Lung (tissue), 12 donors: Measurements from ENCODE around the gene ASPRV1. TPM values are rescaled to one million over a fixed set of nuclear protein-coding genes. Genes with fewer than 3 reads are reported as not detected.

Experiments used
- ATAC-seq: fragments of 200-7000 bp; cut with Tn5 transposase; one replicate; pipeline ENCODE4 v1.9.1; 2020; ENCODE audit warnings: moderate number of reproducible peaks; ENCODE audit not compliant: insufficient read depth, low FRiP score
- DNase-seq, 3 donors: peaks; one replicate each; pipeline ENCODE4 v3.0.0-alpha.2; 2013 to 2017
- H3K27ac ChIP-seq, 2 donors: one replicate each; pipeline ENCODE4 v1.5.1; 2013; ENCODE audit warnings: mild to moderate bottlenecking in 2 of 2, moderate library complexity in 2 of 2, control low read depth in 1 of 2, inconsistent platforms in 1 of 2, low read depth in 1 of 2, low read length in 1 of 2
- H3K27me3 ChIP-seq, 3 donors: one replicate each; pipeline ENCODE4 v1.5.1; 2013; ENCODE audit warnings: low read length in 2 of 3; ENCODE audit not compliant: control insufficient read depth in 3 of 3, insufficient read depth in 3 of 3
- H3K36me3 ChIP-seq, 4 donors: one replicate each; pipeline ENCODE4 v1.5.1; 2013; ENCODE audit warnings: low read length in 4 of 4, mild to moderate bottlenecking in 1 of 4, moderate library complexity in 1 of 4; ENCODE audit not compliant: control insufficient read depth in 4 of 4, insufficient read depth in 4 of 4
- H3K4me1 ChIP-seq, 5 donors: one replicate each; pipeline ENCODE4 v1.5.1; 2013; ENCODE audit warnings: low read length in 5 of 5, mild to moderate bottlenecking in 2 of 5, moderate library complexity in 1 of 5; ENCODE audit not compliant: control insufficient read depth in 5 of 5, insufficient read depth in 5 of 5
- H3K4me3 ChIP-seq: one replicate; pipeline ENCODE4 v1.5.1; 2013; ENCODE audit warnings: mild to moderate bottlenecking, control low read depth, moderate library complexity
- H3K9ac ChIP-seq, 2 donors: one replicate each; pipeline ENCODE4 v1.5.1; 2013; ENCODE audit warnings: low read length in 2 of 2, control low read depth in 1 of 2; ENCODE audit not compliant: insufficient read depth in 1 of 2
- H3K9me3 ChIP-seq, 4 donors: one replicate each; pipeline ENCODE4 v1.5.1; 2013; ENCODE audit warnings: low read length in 3 of 4, mild to moderate bottlenecking in 1 of 4, moderate library complexity in 1 of 4; ENCODE audit not compliant: control insufficient read depth in 4 of 4, insufficient read depth in 3 of 4
- WGBS, 2 donors: extraction: QIAGEN DNeasy Blood & Tissue Kit; methylation state at CpG; one replicate each; pipeline ENCODE4 v1.1.7; 2013; 5-methylcytosine and 5-hydroxymethylcytosine counted together
- polyA plus RNA-seq, 2 donors: library from polyadenylated mRNA; stranded (reverse); fragments of 200-250 nt; gene quantifications; one replicate each; pipeline ENCODE4 v1.2.1, GENCODE V29; 2013
- total RNA-seq, 2 donors: library from RNA; depleted of rRNA in 1 of 2; stranded (reverse); fragments of >200 nt in 1 of 2; gene quantifications; one replicate each; pipeline ENCODE4 v1.2.1, GENCODE V29; 2014 to 2021
- TF ChIP-seq, protein P1 (sequence below): IDR thresholded peaks from 2 replicates; pipeline ENCODE4 v1.5.1; 2012; ENCODE audit warnings: mild to moderate bottlenecking; ENCODE audit errors: control extremely low read depth, extremely low read depth
- donor health status: control.
- donor health status: control.
- donor health status: Bipolar disorder and iron deficiency.
- donor health status: healthy.
- donor health status: DM: yes; HTN: yes; CAD: no.

Gene ASPRV1
- total and polyA plus RNA-seq, 4 donors, result 0.94 to 2.9 (median 1.2) TPM

DNA sequence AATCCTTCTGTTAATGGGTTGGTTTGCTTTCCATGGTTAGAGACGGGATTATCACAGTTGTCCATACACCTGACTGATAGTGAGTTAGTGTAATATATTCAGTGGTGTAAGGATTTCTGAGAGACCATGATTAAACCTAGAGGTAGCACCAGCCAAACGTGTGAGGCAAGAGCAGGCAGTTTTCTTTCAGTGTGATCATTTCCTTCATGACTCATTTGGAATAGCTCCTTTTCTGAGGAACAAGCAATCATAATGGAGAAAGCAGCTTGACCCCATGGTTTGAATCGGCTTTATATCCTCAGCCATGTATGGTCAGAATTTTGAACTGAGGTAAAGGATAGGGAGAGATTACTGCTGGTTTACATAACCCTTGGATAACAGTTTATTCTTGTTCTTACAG lies 43.6 kb downstream of the ASPRV1 start:
- Histone ChIP-seq H3K27me3 (no peaks in the 10 kb centered on the region), H3K4me1 (peaks cover 0 to 17% (median 5%) of the 10 kb centered on the region in 5 donors), H3K9ac (no peak overlapping the region), H3K27ac (peak overlapping the region in 1 of 2 donors; percentile 38), H3K4me3 (no peak overlapping the region), H3K36me3 (peaks cover 7 to 15% (median 13%) of the 10 kb centered on the region in 4 donors), H3K9me3 (no peaks in the 10 kb centered on the region)
- TF ChIP-seq, protein P1, sequence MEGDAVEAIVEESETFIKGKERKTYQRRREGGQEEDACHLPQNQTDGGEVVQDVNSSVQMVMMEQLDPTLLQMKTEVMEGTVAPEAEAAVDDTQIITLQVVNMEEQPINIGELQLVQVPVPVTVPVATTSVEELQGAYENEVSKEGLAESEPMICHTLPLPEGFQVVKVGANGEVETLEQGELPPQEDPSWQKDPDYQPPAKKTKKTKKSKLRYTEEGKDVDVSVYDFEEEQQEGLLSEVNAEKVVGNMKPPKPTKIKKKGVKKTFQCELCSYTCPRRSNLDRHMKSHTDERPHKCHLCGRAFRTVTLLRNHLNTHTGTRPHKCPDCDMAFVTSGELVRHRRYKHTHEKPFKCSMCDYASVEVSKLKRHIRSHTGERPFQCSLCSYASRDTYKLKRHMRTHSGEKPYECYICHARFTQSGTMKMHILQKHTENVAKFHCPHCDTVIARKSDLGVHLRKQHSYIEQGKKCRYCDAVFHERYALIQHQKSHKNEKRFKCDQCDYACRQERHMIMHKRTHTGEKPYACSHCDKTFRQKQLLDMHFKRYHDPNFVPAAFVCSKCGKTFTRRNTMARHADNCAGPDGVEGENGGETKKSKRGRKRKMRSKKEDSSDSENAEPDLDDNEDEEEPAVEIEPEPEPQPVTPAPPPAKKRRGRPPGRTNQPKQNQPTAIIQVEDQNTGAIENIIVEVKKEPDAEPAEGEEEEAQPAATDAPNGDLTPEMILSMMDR, result no peak
- ATAC-seq (no peak), DNase-seq (no peak)
- 50 to 60% methylated on average over 3 of the region's 3 CpGs for WGBS, 2 donors

DNA sequence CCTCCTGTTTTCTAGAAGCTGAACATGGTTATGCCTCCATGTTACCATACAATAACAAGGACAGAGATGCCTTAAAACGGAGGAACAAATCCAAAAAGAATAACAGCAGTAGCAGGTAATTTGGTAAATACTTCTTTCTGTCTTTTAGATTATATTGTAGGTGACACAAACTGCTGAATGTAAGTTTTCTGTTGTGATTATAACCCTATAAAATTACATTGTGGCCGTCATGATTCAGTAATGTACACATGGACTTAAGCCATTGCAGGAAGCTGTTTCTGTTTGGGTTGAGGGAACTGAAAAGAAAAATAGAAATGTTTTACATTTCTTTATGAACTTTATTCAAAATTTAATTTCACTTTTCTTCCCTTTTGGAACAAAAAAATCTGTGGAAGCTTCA lies 45.3 kb downstream of the ASPRV1 start:
- 38 to 45% methylated on average over 2 of the region's 2 CpGs for WGBS, 2 donors

DNA sequence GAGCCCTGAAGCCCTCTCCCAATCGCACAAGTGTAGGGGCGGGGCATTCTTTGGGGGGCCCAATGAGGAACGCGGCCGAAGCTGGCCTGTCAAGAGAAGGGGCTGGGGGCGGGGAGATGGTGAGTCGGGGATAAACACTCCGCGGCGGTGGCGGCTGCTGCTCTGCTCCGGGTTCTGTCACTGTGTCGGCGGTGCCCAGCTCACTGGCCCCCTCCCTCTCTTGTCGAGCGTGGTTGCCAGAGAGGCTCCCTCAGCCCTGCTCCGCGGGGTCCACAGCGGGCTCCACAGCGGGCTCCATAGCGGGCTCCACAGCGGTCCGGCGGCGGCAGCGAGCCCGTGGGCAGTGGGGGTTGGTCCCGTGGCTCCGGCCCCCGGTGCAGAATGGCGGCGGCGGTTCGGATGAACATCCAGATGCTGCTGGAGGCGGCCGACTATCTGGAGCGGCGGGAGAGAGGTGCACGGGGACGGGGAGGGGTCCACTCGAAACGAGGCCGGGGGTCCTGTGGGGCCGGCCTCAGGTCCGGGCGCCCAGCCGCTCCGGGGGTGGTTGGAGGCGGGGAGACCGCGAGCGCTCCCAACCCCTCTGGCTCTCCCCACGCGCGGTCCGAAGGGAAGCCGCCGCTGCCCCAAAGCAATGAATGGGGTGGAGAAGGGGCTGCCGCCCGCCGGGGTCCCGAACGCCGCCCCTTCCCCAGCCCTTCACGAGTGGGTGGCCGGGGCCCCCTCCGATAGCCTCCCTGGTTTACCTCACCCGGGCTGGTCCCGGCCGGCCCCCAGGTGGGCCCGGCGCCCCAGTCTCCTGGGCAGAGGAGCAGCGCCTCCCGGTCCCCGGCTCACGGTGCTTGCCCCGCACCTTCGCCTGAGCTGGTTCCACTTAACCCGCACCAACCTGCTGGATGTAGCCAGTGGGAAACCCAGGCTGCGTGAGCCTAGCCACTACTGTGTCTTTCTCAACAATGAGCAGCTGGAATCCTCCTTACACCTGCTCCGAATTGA lies 46.2 kb downstream of the ASPRV1 start, which contains the start of gene MXD1:
TSS of gene MXD1 (plus strand) at position 160 of the 996 bp plus-strand sequence. CDS start at position 382, 222 bp downstream.
- WGBS, 2 donors, result 1% methylated on average over 59 to 81 of the region's 81 CpGs
- peak within 1 kb of the TSS; percentile 92 for H3K4me3 ChIP-seq
- no peak for ATAC-seq
- H3K9ac ChIP-seq, result peak within 1 kb of the TSS; percentile 83 to 96
- H3K36me3 ChIP-seq, result peaks cover 0 to 10% (median 8%) of the 10 kb centered on the region in 4 donors
- TF ChIP-seq, protein P1, result no peak
- H3K9me3 ChIP-seq, result no peaks in the 10 kb centered on the region
- peak; percentile 16 to 39 (median 22) for DNase-seq
- H3K27me3 ChIP-seq, result no peaks in the 10 kb centered on the region
- H3K27ac ChIP-seq, result peak within 1 kb of the TSS; percentile 97 to 98
- H3K4me1 ChIP-seq, result peaks cover 0 to 17% (median 5%) of the 10 kb centered on the region in 5 donors

More for the DNA sequence above, 45.3 kb downstream of the ASPRV1 start:
- peaks cover 0 to 17% (median 5%) of the 10 kb centered on the region in 5 donors for H3K4me1 ChIP-seq
- no peaks in the 10 kb centered on the region for H3K27me3 ChIP-seq
- DNase-seq (no peak), ATAC-seq (no peak)
- peaks cover 4 to 9% (median 6%) of the 10 kb centered on the region in 4 donors for H3K36me3 ChIP-seq
- TF ChIP-seq, protein P1, result no peak
- peak overlapping the region in 1 of 2 donors; percentile 75 for H3K9ac ChIP-seq
- no peak overlapping the region for H3K4me3 ChIP-seq
- peak overlapping the region in 1 of 2 donors; percentile 15 for H3K27ac ChIP-seq
- no peaks in the 10 kb centered on the region for H3K9me3 ChIP-seq
